ENCODE results near the gene CHL1.

CHL1 gene

GRCh38 chr3:217099-217813, 20.7 kb downstream of the CHL1 start:
- peak; percentile 39 for DNase-seq

GRCh38 chr3:217948-218347, 21.4 kb downstream of the CHL1 start:
- DNase-seq, result no peak

GRCh38 chr3:228442-229182, 32.0 kb downstream of the CHL1 start:
- DNase-seq, result no peak

GRCh38 chr3:229183-229661, 32.7 kb downstream of the CHL1 start:
- no peak for DNase-seq

GRCh38 chr3:236881-237280, 40.3 kb downstream of the CHL1 start:
- DNase-seq, result peak; percentile 40

- DNase-seq, result no peak
Observed at GRCh38 chr3:242602-243355, 46.2 kb downstream of the CHL1 start.

- no peak for DNase-seq
Observed at GRCh38 chr3:243356-243725, 46.8 kb downstream of the CHL1 start.

GRCh38 chr3:244041-244440, 47.5 kb downstream of the CHL1 start:
- DNase-seq, result no peak

- DNase-seq, result no peak
Observed at GRCh38 chr3:247916-248315, 51.4 kb downstream of the CHL1 start.

GRCh38 chr3:248864-249520, 52.4 kb downstream of the CHL1 start:
- no peak for DNase-seq

- no peak for DNase-seq
Observed at GRCh38 chr3:249587-250262, 53.2 kb downstream of the CHL1 start.

GRCh38 chr3:256501-256900, 59.9 kb downstream of the CHL1 start:
- no peak for DNase-seq

- DNase-seq, result no peak
Observed at GRCh38 chr3:257826-258225, 61.3 kb downstream of the CHL1 start.

- DNase-seq, result peak; percentile 52
Observed at GRCh38 chr3:260898-261297, 64.3 kb downstream of the CHL1 start.

GRCh38 chr3:263393-263792, 66.8 kb downstream of the CHL1 start:
- DNase-seq, result no peak

GRCh38 chr3:264394-265156, 68.0 kb downstream of the CHL1 start:
- DNase-seq, result no peak

- no peak for DNase-seq
Observed at GRCh38 chr3:267101-267500, 70.5 kb downstream of the CHL1 start.

- DNase-seq, result no peak
Observed at GRCh38 chr3:270688-271087, 74.1 kb downstream of the CHL1 start.

GRCh38 chr3:274927-275326, 78.4 kb downstream of the CHL1 start:
- no peak for DNase-seq

- DNase-seq, result no peak
Observed at GRCh38 chr3:277873-278272, 81.3 kb downstream of the CHL1 start.

- peak; percentile 26 for DNase-seq
Observed at GRCh38 chr3:278300-279064, 81.9 kb downstream of the CHL1 start.
